Kasumi-1 (cell line): ENCODE data around the gene WNT2.

Source experiments
- DNase-seq, 2 experiments: peaks; one replicate each; lab custom pipeline; 2025; lab: John Stamatoyannopoulos, UW

The WNT2 gene

GRCh38 chr7:117322741-117323304 is at the start of gene WNT2:
TSS of gene WNT2 (minus strand) at chr7:117323058. CDS start at chr7:117322989, 69 bp downstream.
- no peak for DNase-seq

DNA sequence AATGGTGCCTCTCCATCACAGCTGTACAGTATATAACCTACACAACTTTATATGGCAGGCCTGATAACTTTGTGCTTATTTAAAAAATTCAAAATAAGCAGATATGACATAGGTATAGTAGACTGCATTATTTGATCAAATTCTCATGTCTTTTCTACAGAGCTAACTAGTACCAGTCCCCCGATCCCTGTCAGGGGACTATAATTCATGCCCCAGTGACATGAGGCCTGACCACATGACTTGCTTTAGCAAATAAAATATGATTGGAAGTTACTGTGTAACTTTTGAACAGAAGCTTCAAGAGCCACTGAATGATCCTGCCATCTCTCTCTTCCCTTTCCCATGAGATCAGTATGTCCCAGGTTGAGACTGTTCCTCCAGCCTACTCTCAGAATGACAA is 49.2 kb upstream of the WNT2 start:
- no peak for DNase-seq

DNA sequence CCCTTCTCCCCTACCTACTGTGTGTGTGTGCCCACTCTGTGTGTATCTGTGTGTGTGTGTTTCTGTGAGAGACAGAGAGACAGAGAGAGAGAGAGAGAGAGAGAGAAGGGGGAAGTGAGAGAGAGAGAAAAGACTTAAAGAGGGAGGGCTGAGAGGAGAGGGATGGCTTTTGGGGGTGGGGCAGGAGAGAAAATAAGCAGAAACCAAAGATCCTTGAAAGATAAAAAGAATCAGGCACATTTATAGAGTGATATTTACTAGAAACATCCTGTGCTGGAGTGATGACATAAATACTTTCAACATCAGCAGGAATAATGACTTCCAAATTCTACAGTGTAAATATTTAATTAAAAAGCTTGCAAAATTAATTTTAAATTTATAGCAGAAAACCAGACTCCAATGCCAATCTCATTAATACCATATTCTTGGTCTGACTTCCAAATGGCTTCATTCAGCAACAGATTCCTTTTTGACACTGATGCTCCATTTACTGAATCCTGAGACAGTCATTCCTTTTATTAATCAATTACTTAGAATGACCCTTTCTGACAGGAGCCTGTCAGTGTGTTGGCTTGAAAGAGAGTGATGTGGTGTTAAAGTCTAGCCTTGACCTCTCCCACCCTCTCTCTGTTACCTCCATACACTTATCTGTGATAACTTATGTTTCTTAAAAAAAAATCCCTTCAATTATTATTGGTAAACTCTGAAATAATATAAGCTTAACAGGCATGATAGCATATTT is 41.7 kb upstream of the WNT2 start:
- DNase-seq = no peak

DNA sequence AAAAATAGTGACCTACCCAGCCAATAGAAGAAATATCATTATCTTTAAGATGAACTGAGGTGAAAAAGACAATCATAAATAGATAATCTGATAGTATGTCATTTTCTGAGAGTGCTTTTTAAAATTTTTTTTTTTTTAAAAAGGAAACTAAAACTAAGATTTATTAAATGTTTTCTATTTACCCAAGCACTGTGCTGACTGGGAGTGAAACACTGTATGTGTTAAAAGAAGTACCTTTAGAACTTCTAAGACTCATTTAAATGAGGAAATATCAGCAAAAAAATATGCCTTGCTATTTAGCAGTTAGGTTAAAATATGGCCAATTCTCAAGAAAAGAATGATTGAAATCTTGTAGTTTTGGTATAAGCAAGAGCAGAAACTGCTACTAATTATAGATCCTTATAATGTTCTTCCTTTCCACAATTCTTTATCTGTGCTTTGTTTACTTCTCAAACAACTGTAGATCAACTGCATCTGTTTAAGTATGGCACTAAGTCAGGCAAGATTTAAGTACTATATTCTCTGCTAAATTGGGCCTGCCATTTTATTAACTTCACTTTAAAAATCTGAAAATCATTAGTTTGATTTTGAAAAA is 39.5 kb upstream of the WNT2 start:
- no peak for DNase-seq

DNA sequence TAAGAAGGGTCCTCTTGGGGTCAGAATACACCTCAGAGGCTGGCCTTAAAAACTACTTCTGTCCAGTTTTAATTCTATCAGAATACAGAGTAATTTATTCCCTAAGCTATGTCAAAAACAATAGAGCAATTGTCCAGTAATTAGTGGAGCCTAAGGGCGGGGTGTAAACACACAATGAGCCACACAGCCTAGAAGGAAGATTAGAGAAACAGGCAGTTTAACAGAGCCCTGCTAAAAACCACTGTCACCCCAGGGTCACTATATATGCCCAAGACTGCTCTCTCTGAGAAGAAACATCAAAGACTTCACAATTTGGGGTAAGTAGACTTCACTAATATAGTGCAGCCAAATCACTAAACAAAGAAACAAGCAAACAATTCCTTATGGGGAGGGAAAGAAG is 27.2 kb upstream of the WNT2 start:
- no peak for DNase-seq

DNA sequence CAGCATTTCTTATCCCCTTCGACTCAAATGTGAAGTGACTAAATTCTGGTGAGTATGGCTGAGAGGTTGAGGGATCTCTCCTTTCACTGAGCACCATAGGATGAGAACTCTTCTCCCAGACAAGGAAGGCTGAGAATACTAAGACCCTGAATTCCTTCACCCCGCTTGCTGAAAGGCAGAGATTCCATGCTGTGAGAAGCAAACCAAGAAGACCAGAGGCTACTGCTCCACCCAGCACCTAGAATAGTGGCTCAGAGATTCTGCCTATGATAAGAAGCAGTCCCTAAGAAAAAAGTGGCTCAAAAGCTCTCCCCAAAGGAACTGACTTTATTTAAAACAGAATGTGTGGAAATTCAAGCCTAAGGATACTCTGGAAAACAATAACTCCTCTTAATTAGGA is 26.7 kb upstream of the WNT2 start:
- DNase-seq = no peak

- DNase-seq = no peak
Observed at GRCh38 chr7:117347962-117348672, 25.3 kb upstream of the WNT2 start.

GRCh38 chr7:117347480-117347879 is 24.6 kb upstream of the WNT2 start:
- no peak for DNase-seq

- DNase-seq = no peak
Observed at GRCh38 chr7:117346161-117346560, 23.3 kb upstream of the WNT2 start.

DNA sequence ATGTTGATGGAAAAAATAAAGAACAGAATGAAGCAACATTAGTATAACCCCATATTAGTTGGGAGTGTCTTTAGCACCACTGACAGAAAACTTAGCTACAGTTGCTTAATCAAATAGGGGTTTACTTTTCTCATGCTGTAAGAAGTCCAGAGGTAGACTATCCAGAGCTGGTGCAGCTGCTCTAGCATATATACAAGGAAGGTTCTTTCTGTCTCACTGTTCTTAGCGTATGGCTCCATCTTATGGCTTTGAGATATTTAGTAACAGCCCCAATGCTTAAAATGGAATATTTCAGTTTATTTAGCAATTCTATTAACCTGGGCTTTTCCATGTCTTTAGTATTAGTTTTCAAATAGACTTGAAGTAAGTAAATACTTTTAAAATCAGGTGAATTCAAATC is 15.2 kb upstream of the WNT2 start:
- no peak for DNase-seq

DNA sequence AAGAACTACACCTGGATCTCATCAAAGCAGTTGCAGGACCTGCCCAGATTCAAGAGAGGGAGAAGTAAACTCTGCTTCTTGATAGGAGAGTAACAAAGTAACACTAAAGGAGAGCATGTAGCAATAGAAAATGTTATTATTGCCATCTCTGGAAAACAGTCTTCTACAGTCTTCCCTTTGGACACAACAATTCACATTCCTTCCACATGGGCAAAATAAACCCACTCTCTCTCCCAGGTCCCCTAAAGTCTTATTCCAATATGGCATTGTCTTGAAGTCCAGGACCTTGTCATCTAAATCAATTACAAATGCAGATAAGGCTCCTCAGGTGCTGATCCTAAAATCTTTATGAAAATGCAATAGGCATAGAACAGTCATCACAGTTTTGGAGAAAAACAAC is 10.3 kb upstream of the WNT2 start:
- DNase-seq = no peak

DNA sequence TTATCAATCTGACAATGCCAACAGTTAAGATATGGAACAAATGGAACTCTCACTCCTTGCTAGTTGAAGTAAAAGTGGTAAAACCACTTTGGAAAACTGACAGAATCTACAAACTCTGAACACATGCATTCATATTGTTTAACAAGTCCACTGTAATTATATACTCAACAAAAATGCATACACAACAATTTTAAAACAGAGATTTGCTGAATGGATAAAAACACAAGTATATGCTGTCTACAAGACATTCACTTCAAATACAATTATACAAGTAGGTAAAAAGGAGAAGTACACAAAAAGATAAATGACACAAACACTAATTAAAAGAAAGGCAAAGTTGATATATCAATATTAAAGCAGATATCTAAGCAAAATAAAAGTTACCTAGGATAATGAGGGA is 9.2 kb upstream of the WNT2 start:
- DNase-seq = no peak

DNA sequence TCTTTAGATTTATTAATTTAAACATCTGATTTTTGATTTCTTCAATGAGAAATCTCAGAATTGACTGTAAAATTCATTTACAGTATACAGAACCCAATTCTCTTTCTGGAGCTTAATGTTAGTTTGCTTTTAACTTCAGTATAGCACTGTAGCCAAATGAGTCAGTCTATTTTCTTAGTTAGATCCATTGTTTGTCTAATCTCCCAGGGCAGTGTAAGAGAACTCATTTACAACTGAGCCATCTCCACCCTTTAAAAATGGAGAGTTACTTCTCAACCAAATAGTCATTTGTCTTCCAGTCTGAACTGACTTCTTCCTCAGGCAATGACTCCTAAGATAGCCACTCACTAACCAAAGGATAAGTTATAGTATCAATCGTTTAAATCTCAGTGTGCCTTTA is 3.0 kb upstream of the WNT2 start:
- no peak for DNase-seq

DNA sequence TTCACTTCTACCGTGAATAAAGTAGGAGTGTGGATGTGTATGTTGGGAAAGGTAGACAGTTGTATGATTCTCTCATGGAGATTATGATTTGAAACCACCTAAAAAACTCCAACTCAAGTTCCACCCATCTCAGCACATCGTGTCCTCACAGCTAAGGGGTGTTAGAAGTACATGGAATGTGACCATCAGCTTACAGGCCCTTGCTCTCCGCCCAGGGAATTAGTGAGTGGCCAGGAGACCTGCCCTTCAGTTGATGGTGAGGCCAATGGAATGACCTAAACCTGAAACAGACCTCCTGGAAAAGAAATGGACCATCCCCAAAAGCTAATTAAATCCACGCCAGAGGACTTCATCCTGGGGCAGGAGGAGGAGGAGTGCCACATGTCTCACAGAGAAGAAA is 2.1 kb upstream of the WNT2 start:
- no peak for DNase-seq

DNA sequence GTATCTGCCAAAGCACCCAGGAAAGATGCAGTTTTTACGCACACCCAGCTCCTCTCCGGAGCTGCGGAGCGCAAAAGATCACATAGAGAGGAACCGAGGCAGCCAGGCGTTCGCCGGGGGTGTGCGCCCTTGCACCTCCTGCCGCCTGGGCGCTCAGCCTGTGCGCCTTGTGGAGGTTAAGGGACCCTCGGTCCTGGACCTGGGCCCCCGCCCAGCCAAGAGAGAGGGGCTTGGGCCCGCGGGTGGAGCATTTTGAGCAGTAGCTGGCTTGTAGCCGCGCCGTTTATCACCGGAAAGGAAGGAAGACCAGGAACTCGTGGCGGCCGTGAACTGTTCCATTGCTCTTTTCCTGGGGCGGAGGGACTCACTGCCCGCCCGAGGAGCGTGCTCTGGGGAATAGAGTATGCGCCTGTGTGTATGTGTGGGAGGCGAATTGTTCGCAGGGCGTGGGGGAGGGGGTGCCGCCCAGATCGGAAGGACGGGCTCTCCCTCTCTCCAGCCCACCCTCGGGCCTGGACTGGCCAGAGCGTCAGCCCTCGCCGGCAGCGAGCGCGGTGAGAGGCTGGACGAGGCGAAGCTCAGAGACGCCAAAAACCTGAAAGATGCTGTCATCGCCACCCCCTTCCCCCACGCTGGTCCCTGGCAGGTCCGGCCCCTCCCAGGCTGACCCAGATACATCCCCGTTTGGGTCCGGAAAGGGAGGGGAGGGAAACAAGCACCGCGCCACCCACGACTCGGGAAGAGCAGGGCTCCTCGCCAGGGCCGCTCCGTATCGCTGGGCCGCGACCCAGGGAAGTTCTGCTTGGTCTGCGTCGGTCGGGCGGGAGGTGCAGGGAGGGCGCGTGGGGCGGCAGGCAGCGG is 1.2 kb upstream of the WNT2 start:
- DNase-seq = no peak

DNA sequence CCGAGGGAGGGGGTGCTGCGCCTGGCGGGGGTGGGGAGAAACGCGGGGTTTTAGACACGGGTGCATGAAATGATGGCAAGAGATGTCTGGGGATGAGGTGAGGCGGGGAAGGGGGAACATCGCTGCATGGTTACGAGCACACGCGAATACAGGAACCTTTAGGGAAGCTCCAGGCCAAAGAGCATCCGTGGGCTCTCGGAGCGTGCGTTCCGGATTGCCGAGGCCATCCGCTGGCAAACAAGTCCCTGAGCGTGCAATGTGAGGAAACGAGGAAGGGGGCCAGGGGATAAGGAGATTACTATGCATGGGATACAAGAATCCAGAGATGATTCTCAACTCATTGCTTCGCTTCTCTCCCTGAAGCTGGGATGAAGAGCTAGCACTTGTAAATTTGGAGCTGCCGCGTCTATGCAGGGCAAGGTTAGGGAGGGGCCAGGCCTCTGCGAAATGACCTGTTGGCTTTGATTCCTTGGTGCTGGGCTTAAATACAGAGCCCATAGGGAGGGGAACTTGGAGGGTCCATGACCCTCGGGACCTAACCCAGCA is 520 bp upstream of the WNT2 start:
- DNase-seq = no peak

DNA sequence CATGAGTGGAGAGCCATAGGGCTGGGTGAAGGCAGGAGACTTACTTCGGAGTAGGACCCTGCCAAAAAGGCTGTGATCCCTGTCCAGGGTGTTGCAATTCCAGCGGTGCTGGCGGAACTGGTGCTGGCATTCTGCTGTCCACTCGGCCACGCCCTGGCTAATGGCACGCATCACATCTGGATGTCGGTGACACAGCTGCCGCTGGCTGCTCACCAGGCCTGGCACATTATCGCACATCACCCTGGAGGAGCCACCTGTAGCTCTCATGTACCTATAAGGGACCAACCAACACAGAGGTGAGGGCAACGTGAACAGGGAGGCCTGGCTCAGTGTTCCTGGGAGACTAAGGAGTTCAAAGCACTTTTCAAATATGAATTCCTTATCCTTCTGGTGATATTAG is 2.3 kb downstream of the WNT2 start:
- DNase-seq = no peak

- DNase-seq = no peak
Observed at GRCh38 chr7:117319181-117319580, 3.7 kb downstream of the WNT2 start.

DNA sequence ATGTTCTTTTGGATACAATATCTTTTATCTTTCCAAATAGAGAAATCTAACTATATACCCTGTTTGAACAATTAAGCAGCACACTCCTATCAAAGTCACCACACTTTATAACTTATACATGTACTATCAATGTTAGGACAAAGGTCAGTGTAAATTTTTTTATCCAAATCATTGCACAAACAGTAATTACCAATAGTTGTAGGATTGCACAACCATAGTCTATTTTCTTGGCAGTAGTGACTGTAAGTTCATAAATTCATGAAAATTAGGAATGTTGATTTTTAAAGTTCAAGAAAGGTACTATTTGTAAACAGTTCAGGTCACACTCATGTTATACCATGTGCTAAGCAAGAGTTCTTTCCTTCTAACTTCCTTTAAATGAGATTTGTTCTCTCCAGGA is 9.3 kb downstream of the WNT2 start:
- DNase-seq = no peak

- DNase-seq = peak in 1 of 2 experiments; percentile 8
Observed at GRCh38 chr7:117312593-117313580, 10.0 kb downstream of the WNT2 start.

DNA sequence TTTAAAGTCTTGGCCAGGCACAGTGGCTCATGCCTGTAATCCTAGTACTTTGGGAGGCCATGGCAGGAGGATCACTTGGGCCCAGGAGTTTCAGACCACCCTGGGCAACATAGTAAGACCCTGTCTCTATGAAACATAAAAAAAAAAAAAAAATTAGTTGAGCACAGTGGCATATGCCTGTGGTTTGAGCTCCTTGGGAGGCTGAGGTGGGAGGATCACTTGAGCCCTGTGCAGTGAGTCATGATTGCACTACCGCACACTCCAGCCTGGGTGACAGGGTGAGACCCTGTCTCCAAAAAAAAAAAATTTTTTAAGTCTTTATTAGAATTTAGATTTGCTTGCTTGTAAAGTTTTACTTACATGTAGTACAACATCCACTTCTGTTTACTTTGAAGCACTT is 14.0 kb downstream of the WNT2 start:
- no peak for DNase-seq
